ENCODE data around the gene DAPK1. TPM values are rescaled to one million over a fixed set of nuclear protein-coding genes. Genes with fewer than 3 reads are reported as not detected.

DAPK1 gene
- total and polyA plus RNA-seq, 10 of the 15 experiments (the other 5 are each of a cell fraction or from before 2014, with no cell fraction given): 8.2 to 94.7 (median 51.6) TPM

DNA sequence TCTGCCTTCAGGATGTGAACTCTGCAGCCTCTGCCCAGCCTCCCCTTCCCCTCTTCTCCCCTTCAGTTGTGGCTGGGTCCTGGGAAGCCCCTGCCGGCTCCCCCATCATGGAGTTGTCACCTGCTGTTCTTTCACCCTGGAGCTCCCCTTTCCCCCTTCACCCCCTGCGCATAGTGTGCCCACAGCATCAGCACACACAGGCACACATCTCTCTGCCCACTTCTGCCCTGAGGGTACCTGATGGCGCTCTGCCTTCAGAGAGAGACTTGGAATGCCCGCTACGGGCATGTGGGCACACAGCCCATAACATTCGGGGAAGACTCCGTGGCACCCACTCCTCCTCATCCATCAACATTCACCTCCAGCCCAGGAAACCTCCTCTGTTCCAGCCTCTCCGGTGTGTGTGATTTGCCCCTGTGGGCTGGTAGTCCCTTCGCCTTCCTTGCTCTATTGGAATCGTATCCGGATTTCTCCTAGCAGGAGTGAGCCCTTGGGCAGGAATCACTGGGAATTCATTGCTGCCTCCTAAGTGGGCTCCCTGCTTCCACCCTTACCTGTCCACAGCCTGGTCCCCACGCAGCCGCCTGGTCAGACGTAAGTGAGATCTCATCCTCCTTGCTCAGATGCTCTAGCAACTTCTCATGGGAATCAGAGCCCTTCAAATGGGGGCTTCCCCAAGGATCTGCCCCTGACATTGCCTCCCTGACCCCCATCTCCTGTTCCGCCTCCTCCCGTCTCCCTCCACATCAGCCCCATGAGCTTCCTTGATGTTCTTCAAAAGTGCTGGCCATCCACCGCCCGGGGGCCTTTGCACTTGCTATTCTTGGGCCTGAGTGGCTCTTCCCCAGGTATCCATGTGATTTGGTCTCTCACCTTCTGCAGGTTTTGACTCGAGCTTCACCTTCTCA is 166.7 kb downstream of the DAPK1 start:
- no peaks in the 10 kb centered on the region for H3K4me1 ChIP-seq (ENCODE audit: control insufficient read depth, insufficient read depth, low read length)
- peaks cover 6 to 10% of the 10 kb centered on the region in 2 experiments; a peak in 3 of 4 replicates for H3K36me3 ChIP-seq (ENCODE audit: control insufficient read depth in 2 of 2, insufficient read depth in 2 of 2, low read length in 1 of 2)
- no peak overlapping the region for H3K9ac ChIP-seq (ENCODE audit: control insufficient read depth, insufficient read depth, low read length)
- FAIRE-seq: no peak
- no peak overlapping the region for H3K27ac ChIP-seq (ENCODE audit: control insufficient read depth, insufficient read depth)
- ATAC-seq: no peak
- no peaks in the 10 kb centered on the region for H3K27me3 ChIP-seq (replicated peaks in 1 of 2; ENCODE audit: control insufficient read depth in 2 of 2, insufficient read depth in 2 of 2, low read length in 1 of 2)
- TF ChIP-seq SMAD1 (IDR thresholded peaks at IDR 0.05; ENCODE audit: low read depth, partially characterized antibody): no peak
- no peak for TF ChIP-seq JUNB (IDR thresholded peaks at IDR 0.05)
- no peak for TF ChIP-seq TBL1XR1 (IDR thresholded peaks at IDR 0.05; ENCODE audit: low read depth, low read length)
- TF ChIP-seq NFYA (IDR thresholded peaks at IDR 0.05; ENCODE audit: borderline replicate concordance, low read depth, low read length): no peak
- TF ChIP-seq NR2F1 (conservative IDR thresholded peaks at IDR 0.05): no peak
- TF ChIP-seq SUPT20H (IDR thresholded peaks at IDR 0.05; ENCODE audit: borderline replicate concordance, control insufficient read depth, low read depth, low read length): no peak
- 63% methylated on average over 19 of the region's 19 CpGs for WGBS (ENCODE audit: insufficient coverage, insufficient replicate concordance, low lambda C conversion rate, missing lambda C conversion rate)
- H3K4me2 ChIP-seq (ENCODE audit: control insufficient read depth, insufficient read depth): no peak overlapping the region
- no peaks in the 10 kb centered on the region for H3K79me2 ChIP-seq (ENCODE audit: control insufficient read depth, insufficient read depth, low read length)
- no TSS peak for BruUV-seq (replicated peaks)
- no peak overlapping the region for H3K4me3 ChIP-seq
- in situ Hi-C loops (cut with MboI) (loop anchor here (5.0 kb wide), 1 partner anchor 322 kb away; no protein-coding TSS in a partner anchor), intact Hi-C loops (cut with micrococcal nuclease; ENCODE audit: unreplicated experiment) (loop anchor here (5.0 kb wide), 1 partner anchor 162 kb away; no protein-coding TSS in a partner anchor)
- CTCF ChIA-PET: interaction anchor here (1.5 to 3.4 kb wide), 3 partner anchors 167 to 327 kb away, joined by 7 to 59 read pairs (median 7); partner anchors contain the start of gene DAPK1
- peaks cover 10% of the 10 kb centered on the region; the same call in 1 of the 3 replicates for H3K9me3 ChIP-seq (replicated peaks; ENCODE audit: control insufficient read depth, insufficient read depth, low read length)
- POLR2A ChIA-PET: no interaction called here
- no peak overlapping the region for H2AFZ ChIP-seq (ENCODE audit: control insufficient read depth, low read depth, low read length)
- SMC1A ChIA-PET (ENCODE audit: uncharacterized antibody, unreplicated experiment): interaction anchor here (1.2 kb wide), 1 partner anchor 8 kb away, joined by 3 read pairs; no protein-coding TSS in a partner anchor
- RAD21 ChIA-PET (ENCODE audit: unreplicated experiment): interaction anchor here (1.7 to 3.0 kb wide), 2 partner anchors 326 to 329 kb away, joined by 13 to 14 read pairs; no protein-coding TSS in a partner anchor
- no peak for DNase-seq (ENCODE audit: low read depth, low spot score)
- no peaks in the 10 kb centered on the region for H4K20me1 ChIP-seq (ENCODE audit: control insufficient read depth, insufficient read depth)
